ENCODE results near the gene KCNMA1. TPM values are rescaled to one million over a fixed set of nuclear protein-coding genes. Genes with fewer than 3 reads are reported as not detected.

The KCNMA1 gene
- total and polyA plus RNA-seq, 9 of the 15 experiments (the other 6 are each of a cell fraction or from before 2014, with no cell fraction given) = 0.01 to 0.95 (median 0.15) TPM; not detected in 4

GRCh38 chr10:76968483-76968882 lies 669.1 kb downstream of the KCNMA1 start:
- Histone ChIP-seq H3K79me2 (ENCODE audit: control insufficient read depth, insufficient read depth, low read length) (no peaks in the 10 kb centered on the region), H3K4me1 (replicated peaks in 1 of 2; ENCODE audit: control insufficient read depth in 2 of 2, insufficient read depth in 2 of 2, low read length in 2 of 2) (no peaks in the 10 kb centered on the region), H4K20me1 (replicated peaks; ENCODE audit: control insufficient read depth, insufficient read depth, low read length) (no peaks in the 10 kb centered on the region), H3K9me3 (replicated peaks; ENCODE audit: control insufficient read depth, insufficient read depth, low read depth, low read length) (no peaks in the 10 kb centered on the region), H3K4me2 (ENCODE audit: insufficient read depth, low read length) (no peak overlapping the region), H3K27me3 (ENCODE audit: control insufficient read depth in 2 of 2, insufficient read depth in 2 of 2, low read length in 2 of 2) (no peaks in the 10 kb centered on the region), H2AFZ (ENCODE audit: low read depth, low read length) (no peak overlapping the region), H3K9ac (ENCODE audit: insufficient read depth in 1 of 2, low read depth in 2 of 2, low read length in 2 of 2) (no peak overlapping the region), H3K9me1 (ENCODE audit: control insufficient read depth, insufficient read depth, low read length) (no peaks in the 10 kb centered on the region), H3K27ac (ENCODE audit: extremely low read depth, low read depth, low read length) (no peak overlapping the region), H3K36me3 (ENCODE audit: control insufficient read depth, insufficient read depth, low read length) (no peaks in the 10 kb centered on the region), H3K4me3 (no peak overlapping the region)
- intact Hi-C loops (cut with micrococcal nuclease) = no loop called here
- CTCF ChIA-PET (ENCODE audit: low intra/inter-chr PET ratio) = no interaction called here
- in situ Hi-C loops (cut with MboI) = no loop called here
- POLR2A ChIA-PET = no interaction called here
- BruUV-seq (replicated peaks) = no TSS peak
- no peak for DNase-seq (ENCODE audit: extremely low read depth in 1 of 4, low spot score in 3 of 4)
- no peak for FAIRE-seq
- TF ChIP-seq SMARCA5 (IDR thresholded peaks at IDR 0.05) (no peak), ZNF445 (CRISPR knock-in tag; IDR thresholded peaks at IDR 0.05; ENCODE audit: low read depth) (no peak), BRD4 (IDR thresholded peaks at IDR 0.05) (no peak), RERE (CRISPR knock-in tag; IDR thresholded peaks at IDR 0.05; ENCODE audit: borderline replicate concordance) (no peak), ZNF324 (CRISPR knock-in tag; IDR thresholded peaks at IDR 0.05) (no peak), ZNF444 (CRISPR knock-in tag; IDR thresholded peaks at IDR 0.05) (no peak), ZNF133 (CRISPR knock-in tag; IDR thresholded peaks at IDR 0.05) (no peak), ZFP30 (CRISPR knock-in tag; IDR thresholded peaks at IDR 0.05; ENCODE audit: borderline replicate concordance) (no peak), HINFP (tag; conservative IDR thresholded peaks at IDR 0.05; ENCODE audit: low read depth) (no peak)
- no peak for ATAC-seq
- WGBS (ENCODE audit: insufficient coverage, low coverage, missing lambda C conversion rate) = 0% methylated on average over 2 of the region's 2 CpGs
